ENCODE measurements around the gene ADAM15.

- TF ChIP-seq, protein P1, sequence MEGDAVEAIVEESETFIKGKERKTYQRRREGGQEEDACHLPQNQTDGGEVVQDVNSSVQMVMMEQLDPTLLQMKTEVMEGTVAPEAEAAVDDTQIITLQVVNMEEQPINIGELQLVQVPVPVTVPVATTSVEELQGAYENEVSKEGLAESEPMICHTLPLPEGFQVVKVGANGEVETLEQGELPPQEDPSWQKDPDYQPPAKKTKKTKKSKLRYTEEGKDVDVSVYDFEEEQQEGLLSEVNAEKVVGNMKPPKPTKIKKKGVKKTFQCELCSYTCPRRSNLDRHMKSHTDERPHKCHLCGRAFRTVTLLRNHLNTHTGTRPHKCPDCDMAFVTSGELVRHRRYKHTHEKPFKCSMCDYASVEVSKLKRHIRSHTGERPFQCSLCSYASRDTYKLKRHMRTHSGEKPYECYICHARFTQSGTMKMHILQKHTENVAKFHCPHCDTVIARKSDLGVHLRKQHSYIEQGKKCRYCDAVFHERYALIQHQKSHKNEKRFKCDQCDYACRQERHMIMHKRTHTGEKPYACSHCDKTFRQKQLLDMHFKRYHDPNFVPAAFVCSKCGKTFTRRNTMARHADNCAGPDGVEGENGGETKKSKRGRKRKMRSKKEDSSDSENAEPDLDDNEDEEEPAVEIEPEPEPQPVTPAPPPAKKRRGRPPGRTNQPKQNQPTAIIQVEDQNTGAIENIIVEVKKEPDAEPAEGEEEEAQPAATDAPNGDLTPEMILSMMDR (conservative IDR thresholded peaks at IDR 0.05; ENCODE audit: low read length), result no peak
- TF ChIP-seq EZH2phosphoT487 (IDR thresholded peaks at IDR 0.05; ENCODE audit: borderline replicate concordance), result no peak
Observed at GRCh38 chr1:155048449-155049334, 2.4 kb upstream of the ADAM15 start.

Measured in Loucy (cell line).